ENCODE data around the gene SLC49A3. TPM values are rescaled to one million over a fixed set of nuclear protein-coding genes. Genes with fewer than 3 reads are reported as not detected.

Gene SLC49A3
- total and polyA plus RNA-seq, 7 donors, result 1.6 to 3.7 (median 3.0) TPM

DNA sequence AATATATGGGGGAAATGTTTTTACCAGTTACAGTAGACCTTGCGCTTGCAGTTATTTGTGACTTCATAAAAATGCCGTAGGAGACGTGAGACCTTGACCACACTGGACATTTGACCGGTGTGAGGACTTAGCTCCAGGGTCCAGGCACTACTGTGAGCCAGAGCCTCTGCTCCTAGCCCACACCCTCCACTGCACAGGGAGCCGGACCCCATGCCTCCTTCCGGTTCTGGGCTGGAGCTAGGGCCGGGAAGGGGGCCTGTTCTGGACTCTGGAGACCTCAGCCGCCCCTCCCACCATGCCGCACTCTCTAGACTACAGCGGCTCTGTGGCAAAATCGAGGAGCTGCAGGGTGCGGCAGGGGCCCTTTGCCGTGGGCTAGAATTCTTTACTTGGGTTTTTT, 22.0 kb upstream of the SLC49A3 start:
- Histone ChIP-seq H3K27me3 (ENCODE audit: insufficient read depth in 3 of 3, low read length in 2 of 3) (no peaks in the 10 kb centered on the region), H3K36me3 (ENCODE audit: insufficient read depth in 1 of 2, low read depth in 1 of 2) (peaks cover 0 to 4% of the 10 kb centered on the region in 2 donors), H3K4me1 (peaks cover 12% of the 10 kb centered on the region), H3K4me3 (no peak overlapping the region), H3K27ac (no peak overlapping the region), H3K9me3 (no peaks in the 10 kb centered on the region)
- TF ChIP-seq, protein P1, sequence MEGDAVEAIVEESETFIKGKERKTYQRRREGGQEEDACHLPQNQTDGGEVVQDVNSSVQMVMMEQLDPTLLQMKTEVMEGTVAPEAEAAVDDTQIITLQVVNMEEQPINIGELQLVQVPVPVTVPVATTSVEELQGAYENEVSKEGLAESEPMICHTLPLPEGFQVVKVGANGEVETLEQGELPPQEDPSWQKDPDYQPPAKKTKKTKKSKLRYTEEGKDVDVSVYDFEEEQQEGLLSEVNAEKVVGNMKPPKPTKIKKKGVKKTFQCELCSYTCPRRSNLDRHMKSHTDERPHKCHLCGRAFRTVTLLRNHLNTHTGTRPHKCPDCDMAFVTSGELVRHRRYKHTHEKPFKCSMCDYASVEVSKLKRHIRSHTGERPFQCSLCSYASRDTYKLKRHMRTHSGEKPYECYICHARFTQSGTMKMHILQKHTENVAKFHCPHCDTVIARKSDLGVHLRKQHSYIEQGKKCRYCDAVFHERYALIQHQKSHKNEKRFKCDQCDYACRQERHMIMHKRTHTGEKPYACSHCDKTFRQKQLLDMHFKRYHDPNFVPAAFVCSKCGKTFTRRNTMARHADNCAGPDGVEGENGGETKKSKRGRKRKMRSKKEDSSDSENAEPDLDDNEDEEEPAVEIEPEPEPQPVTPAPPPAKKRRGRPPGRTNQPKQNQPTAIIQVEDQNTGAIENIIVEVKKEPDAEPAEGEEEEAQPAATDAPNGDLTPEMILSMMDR (IDR thresholded peaks at IDR 0.05), result no peak
- WGBS, 3 donors, result 82 to 88% (median 85%) methylated on average over 13 of the region's 13 CpGs
- DNase-seq (no peak), ATAC-seq (no peak)
- intact Hi-C loops (cut with DNase I), result no loop called here

DNA sequence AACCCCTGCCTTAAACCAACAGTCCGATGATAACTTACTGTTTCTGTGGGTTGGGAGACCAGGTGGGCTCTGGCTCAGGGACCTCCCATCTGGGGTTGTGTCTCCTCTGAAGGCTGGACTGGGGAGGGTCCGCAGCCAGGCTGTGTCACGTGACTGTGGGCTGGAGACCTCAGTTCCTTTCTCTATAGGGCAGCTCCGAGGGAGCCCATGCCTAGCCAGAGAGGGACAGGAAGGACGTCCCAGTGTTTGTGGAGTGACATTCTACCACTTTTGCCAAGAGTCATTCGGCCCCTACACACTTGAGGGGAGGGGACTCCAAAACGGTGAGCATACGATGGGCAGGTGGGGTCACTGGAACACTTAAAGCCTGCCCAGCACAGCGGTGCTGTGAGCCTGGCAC, 21.2 kb upstream of the SLC49A3 start:
- Histone ChIP-seq H3K27me3 (ENCODE audit: insufficient read depth in 3 of 3, low read length in 2 of 3) (no peaks in the 10 kb centered on the region), H3K9me3 (no peaks in the 10 kb centered on the region), H3K36me3 (ENCODE audit: insufficient read depth in 1 of 2, low read depth in 1 of 2) (peaks cover 0 to 4% of the 10 kb centered on the region in 2 donors), H3K4me1 (peaks cover 12% of the 10 kb centered on the region), H3K27ac (no peak overlapping the region), H3K4me3 (no peak overlapping the region)
- TF ChIP-seq, protein P1 (IDR thresholded peaks at IDR 0.05), result no peak
- ATAC-seq, result no peak
- intact Hi-C loops (cut with DNase I), result no loop called here
- 65 to 70% (median 65%) methylated on average over 9 of the region's 9 CpGs for WGBS, 3 donors
- no peak for DNase-seq

DNA sequence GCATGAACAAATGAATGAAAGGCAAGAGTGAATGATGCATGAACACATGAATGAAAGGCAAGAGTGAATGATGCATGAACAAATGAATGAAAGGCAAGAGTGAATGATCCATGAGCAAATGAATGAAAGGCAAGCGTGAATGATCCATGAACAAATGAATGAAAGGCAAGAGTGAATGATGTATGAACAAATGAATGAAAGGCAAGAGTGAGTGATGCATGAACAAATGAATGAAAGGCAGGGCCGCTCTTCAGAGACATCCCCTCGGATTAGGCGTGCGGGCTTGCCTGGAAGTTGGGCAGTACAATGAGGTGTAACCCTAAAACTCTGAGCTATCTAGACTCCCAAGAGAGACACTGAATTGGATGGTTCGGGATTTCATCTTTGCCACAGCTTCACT, 20.4 kb upstream of the SLC49A3 start:
- no peak for DNase-seq

DNA sequence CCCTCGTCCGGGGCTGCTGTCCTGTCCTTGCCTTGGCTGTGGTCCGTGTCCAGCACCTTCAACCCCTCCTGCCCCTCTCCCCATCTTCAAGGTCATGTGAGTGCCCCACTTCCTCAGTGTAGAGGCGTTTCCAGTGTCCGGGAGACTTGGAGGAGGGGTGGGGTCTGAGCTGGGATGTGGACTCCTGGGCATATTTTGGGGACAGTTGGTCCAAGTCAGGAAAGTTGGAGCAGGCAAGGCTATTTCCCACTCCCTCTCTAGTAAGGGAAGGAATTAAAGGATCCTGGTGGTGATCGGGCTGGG, 19.6 kb upstream of the SLC49A3 start:
- 76 to 89% (median 83%) methylated on average over 6 of the region's 6 CpGs for WGBS, 3 donors
- DNase-seq (no peak), ATAC-seq (no peak)
- Histone ChIP-seq H3K36me3 (ENCODE audit: insufficient read depth in 1 of 2, low read depth in 1 of 2) (peaks cover 0 to 4% of the 10 kb centered on the region in 2 donors), H3K4me3 (peak overlapping the region; percentile 18), H3K27ac (no peak overlapping the region), H3K4me1 (peaks cover 12% of the 10 kb centered on the region), H3K9me3 (no peaks in the 10 kb centered on the region), H3K27me3 (ENCODE audit: insufficient read depth in 3 of 3, low read length in 2 of 3) (no peaks in the 10 kb centered on the region)
- TF ChIP-seq, protein P1 (IDR thresholded peaks at IDR 0.05), result no peak
- intact Hi-C loops (cut with DNase I), result no loop called here

More for the DNA sequence above, 20.4 kb upstream of the SLC49A3 start:
- TF ChIP-seq, protein P1 (IDR thresholded peaks at IDR 0.05), result no peak
- no peak for ATAC-seq
- WGBS, 3 donors, result 95 to 99% (median 97%) methylated on average over 6 of the region's 6 CpGs
- Histone ChIP-seq H3K27ac (no peak overlapping the region), H3K36me3 (ENCODE audit: insufficient read depth in 1 of 2, low read depth in 1 of 2) (peaks cover 0 to 4% of the 10 kb centered on the region in 2 donors), H3K4me3 (no peak overlapping the region), H3K9me3 (no peaks in the 10 kb centered on the region), H3K27me3 (ENCODE audit: insufficient read depth in 3 of 3, low read length in 2 of 3) (no peaks in the 10 kb centered on the region), H3K4me1 (peaks cover 12% of the 10 kb centered on the region)
- intact Hi-C loops (cut with DNase I), result no loop called here

DNA sequence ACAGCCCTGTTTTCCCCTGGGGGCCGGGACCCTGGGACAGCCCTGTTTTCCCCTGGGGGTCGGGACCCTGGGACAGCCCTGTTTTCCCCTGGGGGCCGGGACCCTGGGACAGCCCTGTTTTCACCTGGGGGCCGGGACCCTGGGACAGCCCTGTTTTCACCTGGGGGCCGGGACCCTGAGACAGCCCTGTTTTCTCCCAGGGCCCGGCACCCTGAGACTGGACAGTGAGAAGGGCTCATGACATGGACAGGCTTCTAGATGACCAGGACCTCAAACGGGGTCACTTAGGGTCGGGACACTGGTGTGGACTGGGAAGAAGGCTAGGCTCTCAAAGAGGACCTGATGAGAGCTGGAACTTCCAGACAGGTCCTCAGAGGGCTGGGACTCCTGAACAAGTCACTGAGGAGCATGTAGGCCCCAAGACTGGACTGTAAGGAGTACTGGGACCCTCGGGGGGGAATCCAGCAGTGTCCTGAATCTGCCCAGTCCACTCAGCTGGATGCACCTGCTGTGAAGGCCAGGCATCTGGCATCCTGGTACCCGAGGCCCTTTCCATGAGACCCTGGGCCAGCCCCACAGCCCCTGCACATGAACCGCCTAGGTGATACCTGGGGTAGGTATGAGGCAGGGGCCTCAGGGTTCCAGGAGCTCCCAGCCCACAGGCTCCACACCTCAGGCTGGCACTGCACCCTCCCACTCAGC, 19.1 kb upstream of the SLC49A3 start:
- no peak overlapping the region for H3K27ac ChIP-seq
- H3K4me3 ChIP-seq, result peak overlapping the region; percentile 18
- H3K27me3 ChIP-seq (ENCODE audit: insufficient read depth in 3 of 3, low read length in 2 of 3), result no peaks in the 10 kb centered on the region
- peaks cover 0 to 4% of the 10 kb centered on the region in 2 donors for H3K36me3 ChIP-seq (ENCODE audit: insufficient read depth in 1 of 2, low read depth in 1 of 2)
- intact Hi-C loops (cut with DNase I), result no loop called here
- ATAC-seq, result no peak
- TF ChIP-seq, protein P1 (IDR thresholded peaks at IDR 0.05), result no peak
- H3K9me3 ChIP-seq, result no peaks in the 10 kb centered on the region
- WGBS, 3 donors, result 74 to 81% (median 75%) methylated on average over 8 to 11 of the region's 11 CpGs
- no peak for DNase-seq
- peaks cover 12% of the 10 kb centered on the region for H3K4me1 ChIP-seq
